NB4 (cell line): ENCODE results near the gene LRG1.

ENCODE experiments used
- CTCF ChIP-seq: IDR thresholded peaks from one replicate; pipeline ENCODE4 v1.5.1; 2012; ENCODE audit warnings: low read depth, low read length
- MAX ChIP-seq: IDR thresholded peaks from 2 replicates; pipeline ENCODE4 v1.6.1; 2011; ENCODE audit warnings: low read depth, low read length
- MYC ChIP-seq: IDR thresholded peaks from 2 replicates; pipeline ENCODE4 v1.6.1; 2011; ENCODE audit warnings: low read depth, low read length
- POLR2A ChIP-seq: IDR thresholded peaks from 2 replicates; pipeline ENCODE4 v1.6.1; 2011; ENCODE audit warnings: mild to moderate bottlenecking; ENCODE audit not compliant: insufficient read length; ENCODE audit errors: extremely low read depth

GRCh38 chr19:4518345-4519171 is 21.3 kb downstream of the LRG1 start, which contains the start of gene PLIN4:
- TF ChIP-seq CTCF: no peak
- no peak for TF ChIP-seq MAX
- no peak for TF ChIP-seq POLR2A
- TF ChIP-seq MYC: no peak
